Calu3 (cell line): ENCODE data around the gene MYL3. TPM values are rescaled to one million over a fixed set of nuclear protein-coding genes. Genes with fewer than 3 reads are reported as not detected.

Experiments used
- BruUV-seq: library from RNA; stranded (reverse); fragments of 400-500 nt; replicated peaks from 2 replicates; lab custom pipeline; 2021; lab: Mats Ljungman, UMichigan
- CTCF ChIA-PET: fragments of 300-600 bp; sonication (Branson Sonifier 250); formaldehyde crosslinking; loops from one replicate; lab custom pipeline; 2022; ENCODE audit warnings: antibody characterized with exemption; lab: Charles Lee
- DNase-seq: peaks from one replicate; pipeline ENCODE4 v3.0.0; 2022
- H3K27ac Mint-ChIP-seq: one replicate; pipeline ENCODE4 v1.8.0; 2022; ENCODE audit warnings: mixed read lengths; ENCODE audit not compliant: unreplicated experiment
- H3K27me3 Mint-ChIP-seq: one replicate; pipeline ENCODE4 v1.8.0; 2022; ENCODE audit warnings: mixed read lengths; ENCODE audit not compliant: unreplicated experiment
- H3K36me3 Mint-ChIP-seq: one replicate; pipeline ENCODE4 v1.8.0; 2022; ENCODE audit warnings: mild to moderate bottlenecking, moderate library complexity, mixed read lengths; ENCODE audit not compliant: insufficient read depth, unreplicated experiment
- H3K4me1 Mint-ChIP-seq: one replicate; pipeline ENCODE4 v1.8.0; 2022; ENCODE audit warnings: mild to moderate bottlenecking, low read depth, mixed read lengths; ENCODE audit not compliant: unreplicated experiment
- H3K4me3 Mint-ChIP-seq: one replicate; pipeline ENCODE4 v1.8.0; 2022; ENCODE audit warnings: mild to moderate bottlenecking, low read depth, moderate library complexity, mixed read lengths; ENCODE audit not compliant: unreplicated experiment
- H3K9me3 Mint-ChIP-seq: one replicate; pipeline ENCODE4 v1.8.0; 2022; ENCODE audit warnings: low read depth, mixed read lengths; ENCODE audit not compliant: unreplicated experiment
- CTCF ChIP-seq: fragments of 200-600 bp; IDR thresholded peaks from one replicate; pipeline ENCODE4 v1.8.0; 2022; ENCODE audit warnings: antibody characterized with exemption; ENCODE audit not compliant: unreplicated experiment
- intact Hi-C: fragments of 100-400 bp; cut with micrococcal nuclease; formaldehyde crosslinking; loops from one replicate; pipeline ENCODE4 v1.10.0; 2022; ENCODE audit not compliant: unreplicated experiment
- total RNA-seq: library from RNA; stranded (reverse); gene quantifications from 2 replicates; pipeline ENCODE4 v1.2.3, GENCODE V29; 2022

The MYL3 gene
- total RNA-seq, 1 experiment from 2014 or later, result not detected

- H3K27me3 Mint-ChIP-seq, result peaks cover 13% of the 10 kb centered on the region
- H3K9me3 Mint-ChIP-seq, result peaks cover 15% of the 10 kb centered on the region
- no peak for TF ChIP-seq CTCF
- intact Hi-C loops, result no loop called here
- no peak overlapping the region for H3K27ac Mint-ChIP-seq
- H3K4me1 Mint-ChIP-seq, result peaks cover 8% of the 10 kb centered on the region
- no peak overlapping the region for H3K4me3 Mint-ChIP-seq
- no peaks in the 10 kb centered on the region for H3K36me3 Mint-ChIP-seq
- no peak for DNase-seq
- CTCF ChIA-PET, result no interaction called here
- BruUV-seq, result no TSS peak
These were observed 24.9 kb downstream of the MYL3 start for GRCh38 chr3:46838301-46838700.

- no peak for DNase-seq
- CTCF ChIA-PET, result no interaction called here
- H3K9me3 Mint-ChIP-seq, result peaks cover 12% of the 10 kb centered on the region
- TF ChIP-seq CTCF, result no peak
- H3K27me3 Mint-ChIP-seq, result peaks cover 30% of the 10 kb centered on the region
- no peak overlapping the region for H3K4me3 Mint-ChIP-seq
- peaks cover 8% of the 10 kb centered on the region for H3K4me1 Mint-ChIP-seq
- no peaks in the 10 kb centered on the region for H3K36me3 Mint-ChIP-seq
- H3K27ac Mint-ChIP-seq, result no peak overlapping the region
- BruUV-seq, result no TSS peak
- intact Hi-C loops, result no loop called here
These were observed 27.8 kb downstream of the MYL3 start for GRCh38 chr3:46835491-46835890.

GRCh38 chr3:46835054-46835453 is 28.2 kb downstream of the MYL3 start:
- CTCF ChIA-PET, result no interaction called here
- TF ChIP-seq CTCF, result no peak
- BruUV-seq, result no TSS peak
- intact Hi-C loops, result no loop called here
- H3K27ac Mint-ChIP-seq, result no peak overlapping the region
- peak; percentile 28 for DNase-seq
- no peak overlapping the region for H3K4me3 Mint-ChIP-seq
- peaks cover 12% of the 10 kb centered on the region for H3K9me3 Mint-ChIP-seq
- H3K36me3 Mint-ChIP-seq, result no peaks in the 10 kb centered on the region
- peaks cover 34% of the 10 kb centered on the region for H3K27me3 Mint-ChIP-seq
- H3K4me1 Mint-ChIP-seq, result peaks cover 8% of the 10 kb centered on the region

- peaks cover 7% of the 10 kb centered on the region for H3K9me3 Mint-ChIP-seq
- TF ChIP-seq CTCF, result no peak
- peaks cover 44% of the 10 kb centered on the region for H3K27me3 Mint-ChIP-seq
- CTCF ChIA-PET, result no interaction called here
- H3K36me3 Mint-ChIP-seq, result no peaks in the 10 kb centered on the region
- H3K4me3 Mint-ChIP-seq, result no peak overlapping the region
- H3K4me1 Mint-ChIP-seq, result peaks cover 8% of the 10 kb centered on the region
- no peak for DNase-seq
- intact Hi-C loops, result no loop called here
- no TSS peak for BruUV-seq
- H3K27ac Mint-ChIP-seq, result no peak overlapping the region
These were observed 29.6 kb downstream of the MYL3 start for GRCh38 chr3:46833346-46834300.
